ENCODE measurements around the gene ZSCAN10.
"Not testable (repeated sequence)": the region's sequence is repeated elsewhere in the genome, so short reads cannot be mapped to it uniquely, and the experiment has no call there.

Gene ZSCAN10

DNA sequence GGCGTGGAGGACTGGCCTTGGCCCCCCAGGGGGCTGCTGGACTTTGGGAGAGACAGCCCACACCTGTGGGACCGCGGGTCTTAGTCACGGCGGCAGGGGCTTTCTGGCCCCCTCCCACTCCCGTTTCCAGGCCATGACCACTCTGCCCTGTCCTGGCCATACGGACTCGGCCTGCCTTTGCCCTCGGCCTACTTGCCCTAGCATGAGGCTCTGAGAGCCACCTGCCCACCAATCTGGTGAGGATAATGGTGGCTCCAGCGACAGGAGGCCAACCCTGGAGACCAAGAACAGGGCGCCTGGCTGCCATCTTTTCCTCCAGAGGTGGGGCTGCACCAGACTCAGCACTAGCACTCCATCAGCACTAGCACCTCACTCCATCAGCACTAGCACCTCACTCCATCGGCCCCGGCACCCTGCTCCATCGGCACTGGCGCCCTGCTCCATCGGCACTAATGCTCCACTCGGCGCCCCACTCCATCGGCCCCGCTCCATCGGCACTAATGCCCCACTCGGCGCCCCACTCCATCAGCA lies 42.8 kb upstream of the ZSCAN10 start:
- ChIA-PET POLR2A (no interaction called here), CTCF (interaction anchor here (11.2 kb wide), 1 partner anchor 11 kb away, joined by 189 read pairs; the partner anchor contains the start of gene ZNF213)
- TF ChIP-seq CTCF (IDR thresholded peaks at IDR 0.05; ENCODE audit: control extremely low read depth, extremely low read depth, low read depth, missing control alignments): no peak
- no peak for DNase-seq (ENCODE audit: extremely low spot score)

DNA sequence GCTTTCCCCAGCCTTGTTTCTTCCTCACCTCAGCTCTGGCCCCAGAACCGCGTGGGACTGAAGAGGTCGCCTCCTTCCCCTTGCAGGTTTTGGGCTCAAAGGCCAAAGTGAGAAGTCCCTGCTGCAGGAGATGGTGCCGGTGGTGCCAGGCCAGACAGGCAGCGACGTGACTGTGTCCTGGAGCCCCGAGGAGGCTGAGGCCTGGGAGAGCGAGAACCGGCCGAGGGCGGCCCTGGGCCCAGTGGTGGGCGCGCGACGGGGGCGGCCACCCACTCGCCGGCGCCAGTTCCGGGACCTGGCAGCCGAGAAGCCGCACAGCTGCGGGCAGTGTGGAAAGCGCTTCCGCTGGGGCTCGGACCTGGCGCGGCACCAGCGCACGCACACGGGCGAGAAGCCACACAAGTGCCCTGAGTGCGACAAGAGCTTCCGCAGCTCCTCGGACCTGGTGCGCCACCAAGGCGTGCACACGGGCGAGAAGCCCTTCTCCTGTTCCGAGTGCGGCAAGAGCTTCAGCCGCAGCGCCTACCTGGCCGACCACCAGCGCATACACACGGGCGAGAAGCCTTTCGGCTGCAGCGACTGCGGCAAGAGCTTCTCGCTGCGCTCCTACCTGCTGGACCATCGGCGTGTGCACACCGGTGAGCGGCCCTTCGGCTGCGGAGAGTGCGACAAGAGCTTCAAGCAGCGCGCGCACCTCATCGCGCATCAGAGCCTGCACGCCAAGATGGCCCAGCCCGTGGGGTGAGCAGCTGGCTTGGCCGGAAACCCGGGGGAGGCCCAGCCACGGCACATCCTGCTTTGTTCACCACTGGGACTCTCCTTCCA lies 41.7 kb upstream of the ZSCAN10 start:
- ChIA-PET CTCF (interaction anchor here (1.0 to 3.1 kb wide), 3 partner anchors 9 to 31 kb away, joined by 3 to 16 read pairs (median 3); no protein-coding TSS in a partner anchor), POLR2A (no interaction called here)
- no peak for DNase-seq (ENCODE audit: extremely low spot score)
- TF ChIP-seq CTCF (IDR thresholded peaks at IDR 0.05; ENCODE audit: control extremely low read depth, extremely low read depth, low read depth, missing control alignments): no peak

DNA sequence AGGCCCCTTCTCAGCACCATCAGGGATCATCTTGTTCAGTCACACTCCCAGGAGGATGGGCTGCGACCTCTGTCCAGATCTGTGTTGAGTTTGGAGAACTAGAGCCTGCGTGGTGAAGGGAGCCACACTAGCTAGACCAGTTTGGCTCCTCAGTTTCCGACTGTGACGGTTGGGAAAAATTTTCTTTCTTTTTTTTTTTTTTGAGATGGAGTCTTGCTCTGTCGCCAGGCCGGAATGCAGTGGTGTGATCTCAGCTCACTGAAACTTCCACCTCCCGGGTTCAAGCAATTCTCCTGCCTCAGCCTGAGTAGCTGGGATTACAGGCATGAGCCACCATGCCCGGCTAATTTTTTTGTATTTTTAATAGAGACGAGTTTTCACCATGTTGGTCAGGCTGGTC lies 40.5 kb upstream of the ZSCAN10 start:
- DNase-seq (ENCODE audit: extremely low spot score); POLR2A ChIA-PET: not testable (repeated sequence)
- CTCF ChIA-PET: interaction anchor here (1.3 to 3.1 kb wide), 3 partner anchors 8 to 10 kb away, joined by 3 to 16 read pairs (median 8); no protein-coding TSS in a partner anchor

GRCh38 chr16:3138823-3139426 lies 39.8 kb upstream of the ZSCAN10 start:
- CTCF ChIA-PET: interaction anchor here (1.3 to 3.1 kb wide), 3 partner anchors 9 to 11 kb away, joined by 3 to 16 read pairs (median 8); no protein-coding TSS in a partner anchor
- DNase-seq (ENCODE audit: extremely low spot score): no peak
- POLR2A ChIA-PET: no interaction called here
- TF ChIP-seq CTCF (IDR thresholded peaks at IDR 0.05; ENCODE audit: control extremely low read depth, extremely low read depth, low read depth, missing control alignments): no peak

DNA sequence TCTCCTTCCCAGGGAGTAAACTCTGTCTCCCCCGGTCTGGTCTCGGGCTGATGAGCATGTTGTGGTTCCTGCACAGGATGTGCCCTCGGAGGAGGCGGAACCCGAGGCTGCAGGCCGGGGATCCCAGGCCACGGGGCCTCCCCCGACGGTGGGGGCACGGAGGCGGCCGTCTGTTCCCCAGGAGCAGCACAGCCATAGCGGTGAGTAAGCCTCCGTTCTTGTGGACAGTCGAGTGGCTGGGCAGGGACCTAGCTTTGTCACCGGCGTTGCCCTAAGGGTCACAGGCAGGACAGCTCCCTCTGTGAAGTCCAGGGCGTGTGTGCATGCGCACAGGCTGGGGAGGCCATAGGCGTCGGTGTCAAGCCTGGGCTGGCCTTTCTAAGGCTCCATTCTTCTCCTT lies 39.2 kb upstream of the ZSCAN10 start:
- POLR2A ChIA-PET: no interaction called here
- DNase-seq (ENCODE audit: extremely low spot score): no peak
- no peak for TF ChIP-seq CTCF (IDR thresholded peaks at IDR 0.05; ENCODE audit: control extremely low read depth, extremely low read depth, low read depth, missing control alignments)
- CTCF ChIA-PET: interaction anchor here (1.0 to 14.2 kb wide), 9 partner anchors 8 to 108 kb away, joined by 3 to 177 read pairs (median 8); no protein-coding TSS in a partner anchor

DNA sequence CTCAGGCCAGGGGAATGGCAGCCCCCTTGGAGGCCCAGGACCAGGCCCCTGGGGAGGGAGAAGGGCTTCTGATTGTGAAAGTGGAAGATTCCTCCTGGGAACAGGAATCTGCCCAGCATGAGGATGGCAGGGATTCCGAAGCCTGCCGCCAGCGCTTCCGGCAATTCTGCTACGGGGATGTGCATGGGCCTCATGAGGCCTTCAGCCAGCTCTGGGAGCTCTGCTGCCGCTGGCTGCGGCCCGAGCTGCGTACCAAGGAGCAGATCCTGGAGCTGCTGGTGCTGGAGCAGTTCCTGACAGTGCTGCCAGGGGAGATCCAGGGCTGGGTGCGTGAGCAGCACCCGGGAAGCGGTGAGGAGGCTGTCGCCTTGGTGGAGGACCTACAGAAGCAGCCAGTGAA lies 38.2 kb upstream of the ZSCAN10 start:
- ChIA-PET POLR2A (no interaction called here), CTCF (interaction anchor here (0.8 to 14.2 kb wide), 12 partner anchors 8 to 107 kb away, joined by 3 to 177 read pairs (median 3); no protein-coding TSS in a partner anchor)
- no peak for TF ChIP-seq CTCF (IDR thresholded peaks at IDR 0.05; ENCODE audit: control extremely low read depth, extremely low read depth, low read depth, missing control alignments)
- DNase-seq (ENCODE audit: extremely low spot score): no peak

Measured in GM10248 (cell line).